ENCODE results near the gene NCAPD2.

Gene NCAPD2

GRCh38 chr12:6493497-6494257 is at the start of gene NCAPD2:
Gene NCAPD2, plus strand, starts transcription at chr12:6494102. Its CDS starts 997 bp downstream, at chr12:6495099.
- peak; percentile 84 for DNase-seq (ENCODE audit: low read depth)

- DNase-seq (ENCODE audit: low read depth): no peak
Measured at GRCh38 chr12:6444704-6445688, 48.9 kb upstream of the NCAPD2 start, which contains the start of gene CD27. Gene CD27, plus strand, starts transcription at chr12:6444955. Its CDS starts 141 bp downstream, at chr12:6445096.

GRCh38 chr12:6450091-6450868 is 43.6 kb upstream of the NCAPD2 start:
- no peak for DNase-seq (ENCODE audit: low read depth)

- no peak for DNase-seq (ENCODE audit: low read depth)
Measured at GRCh38 chr12:6450869-6451347, 43.0 kb upstream of the NCAPD2 start.

GRCh38 chr12:6451348-6452244 is 42.3 kb upstream of the NCAPD2 start, which contains the start of gene TAPBPL:
Gene TAPBPL, plus strand, starts transcription at chr12:6452042. Its CDS starts 207 bp downstream, at chr12:6452249.
- DNase-seq (ENCODE audit: low read depth): no peak

GRCh38 chr12:6452245-6452943 is 41.5 kb upstream of the NCAPD2 start:
- DNase-seq (ENCODE audit: low read depth): no peak

- DNase-seq (ENCODE audit: low read depth): no peak
Measured at GRCh38 chr12:6452944-6453630, 40.8 kb upstream of the NCAPD2 start.

GRCh38 chr12:6457220-6457945 is 36.5 kb upstream of the NCAPD2 start:
- no peak for DNase-seq (ENCODE audit: low read depth)

- no peak for DNase-seq (ENCODE audit: low read depth)
Measured at GRCh38 chr12:6458281-6459003, 35.5 kb upstream of the NCAPD2 start.

- no peak for DNase-seq (ENCODE audit: low read depth)
Measured at GRCh38 chr12:6459004-6459337, 34.9 kb upstream of the NCAPD2 start.

- no peak for DNase-seq (ENCODE audit: low read depth)
Measured at GRCh38 chr12:6460751-6461371, 33.0 kb upstream of the NCAPD2 start.

- no peak for DNase-seq (ENCODE audit: low read depth)
Measured at GRCh38 chr12:6461401-6462233, 32.3 kb upstream of the NCAPD2 start.

- no peak for DNase-seq (ENCODE audit: low read depth)
Measured at GRCh38 chr12:6462234-6462995, 31.5 kb upstream of the NCAPD2 start.

GRCh38 chr12:6463216-6463615 is 30.7 kb upstream of the NCAPD2 start:
- no peak for DNase-seq (ENCODE audit: low read depth)

GRCh38 chr12:6463858-6464257 is 30.0 kb upstream of the NCAPD2 start:
- DNase-seq (ENCODE audit: low read depth): no peak

GRCh38 chr12:6464531-6464930 is 29.4 kb upstream of the NCAPD2 start:
- no peak for DNase-seq (ENCODE audit: low read depth)
